Measurements from ENCODE around the gene COL2A1.

COL2A1 gene

GRCh38 chr12:48036818-48037217, 32.5 kb upstream of the COL2A1 start:
- no peak overlapping the region for H3K4me3 Mint-ChIP-seq
- no peaks in the 10 kb centered on the region for H3K36me3 Mint-ChIP-seq
- H3K27me3 Mint-ChIP-seq, result no peaks in the 10 kb centered on the region
- peaks cover 21% of the 10 kb centered on the region for H3K4me1 Mint-ChIP-seq
- H3K9me3 Mint-ChIP-seq, result no peaks in the 10 kb centered on the region
- no peak overlapping the region for H3K27ac Mint-ChIP-seq
- ATAC-seq, result no peak

GRCh38 chr12:48034835-48035805, 30.8 kb upstream of the COL2A1 start:
- no peak for ATAC-seq

GRCh38 chr12:48033451-48033850, 29.2 kb upstream of the COL2A1 start:
- H3K27me3 Mint-ChIP-seq, result peaks cover 11% of the 10 kb centered on the region
- no peaks in the 10 kb centered on the region for H3K9me3 Mint-ChIP-seq
- no peak overlapping the region for H3K4me3 Mint-ChIP-seq
- peaks cover 14% of the 10 kb centered on the region for H3K4me1 Mint-ChIP-seq
- no peaks in the 10 kb centered on the region for H3K36me3 Mint-ChIP-seq
- no peak overlapping the region for H3K27ac Mint-ChIP-seq
- no peak for ATAC-seq

More at GRCh38 chr12:48034835-48035805, 30.8 kb upstream of the COL2A1 start:
- Mint-ChIP-seq H3K27me3 (peaks cover under 1% of the 10 kb centered on the region), H3K36me3 (no peaks in the 10 kb centered on the region), H3K4me1 (peaks cover 20% of the 10 kb centered on the region), H3K27ac (no peak overlapping the region), H3K9me3 (no peaks in the 10 kb centered on the region), H3K4me3 (no peak overlapping the region)

- H3K36me3 Mint-ChIP-seq, result no peaks in the 10 kb centered on the region
- H3K27me3 Mint-ChIP-seq, result peaks cover 11% of the 10 kb centered on the region
- no peak overlapping the region for H3K27ac Mint-ChIP-seq
- no peaks in the 10 kb centered on the region for H3K9me3 Mint-ChIP-seq
- H3K4me3 Mint-ChIP-seq, result no peak overlapping the region
- H3K4me1 Mint-ChIP-seq, result peaks cover 7% of the 10 kb centered on the region
- no peak for ATAC-seq
Observed at GRCh38 chr12:48032597-48032996, 28.3 kb upstream of the COL2A1 start.

GRCh38 chr12:48031135-48031960, 27.1 kb upstream of the COL2A1 start:
- no peak overlapping the region for H3K4me3 Mint-ChIP-seq
- no peak overlapping the region for H3K27ac Mint-ChIP-seq
- no peaks in the 10 kb centered on the region for H3K4me1 Mint-ChIP-seq
- no peaks in the 10 kb centered on the region for H3K36me3 Mint-ChIP-seq
- H3K9me3 Mint-ChIP-seq, result no peaks in the 10 kb centered on the region
- H3K27me3 Mint-ChIP-seq, result peaks cover 11% of the 10 kb centered on the region
- ATAC-seq, result no peak

GRCh38 chr12:48030173-48030650, 25.9 kb upstream of the COL2A1 start:
- ATAC-seq, result no peak
- H3K27me3 Mint-ChIP-seq, result peaks cover 11% of the 10 kb centered on the region
- no peak overlapping the region for H3K4me3 Mint-ChIP-seq
- H3K27ac Mint-ChIP-seq, result no peak overlapping the region
- H3K9me3 Mint-ChIP-seq, result no peaks in the 10 kb centered on the region
- no peaks in the 10 kb centered on the region for H3K4me1 Mint-ChIP-seq
- no peaks in the 10 kb centered on the region for H3K36me3 Mint-ChIP-seq

- Mint-ChIP-seq H3K27ac (no peak overlapping the region), H3K9me3 (no peaks in the 10 kb centered on the region), H3K36me3 (no peaks in the 10 kb centered on the region), H3K4me1 (no peaks in the 10 kb centered on the region), H3K27me3 (peaks cover 12% of the 10 kb centered on the region), H3K4me3 (no peak overlapping the region)
- no peak for ATAC-seq
Observed at GRCh38 chr12:48029491-48030172, 25.4 kb upstream of the COL2A1 start.

- no peak overlapping the region for H3K27ac Mint-ChIP-seq
- ATAC-seq, result no peak
Observed at GRCh38 chr12:48028541-48029431, 24.5 kb upstream of the COL2A1 start.

GRCh38 chr12:48027183-48028002, 23.1 kb upstream of the COL2A1 start:
- ATAC-seq, result no peak
- Mint-ChIP-seq H3K4me3 (no peak overlapping the region), H3K4me1 (no peaks in the 10 kb centered on the region), H3K9me3 (no peaks in the 10 kb centered on the region), H3K27ac (no peak overlapping the region), H3K36me3 (no peaks in the 10 kb centered on the region), H3K27me3 (peaks cover 27% of the 10 kb centered on the region)

More at GRCh38 chr12:48028541-48029431, 24.5 kb upstream of the COL2A1 start:
- no peaks in the 10 kb centered on the region for H3K36me3 Mint-ChIP-seq
- peaks cover 17% of the 10 kb centered on the region for H3K27me3 Mint-ChIP-seq
- no peaks in the 10 kb centered on the region for H3K9me3 Mint-ChIP-seq
- no peaks in the 10 kb centered on the region for H3K4me1 Mint-ChIP-seq
- H3K4me3 Mint-ChIP-seq, result no peak overlapping the region

- no peak overlapping the region for H3K27ac Mint-ChIP-seq
- H3K9me3 Mint-ChIP-seq, result no peaks in the 10 kb centered on the region
- ATAC-seq, result no peak
- H3K36me3 Mint-ChIP-seq, result no peaks in the 10 kb centered on the region
- no peak overlapping the region for H3K4me3 Mint-ChIP-seq
- no peaks in the 10 kb centered on the region for H3K4me1 Mint-ChIP-seq
- peaks cover 39% of the 10 kb centered on the region for H3K27me3 Mint-ChIP-seq
Observed at GRCh38 chr12:48026060-48026827, 22.0 kb upstream of the COL2A1 start.

GRCh38 chr12:48025281-48025680, 21.0 kb upstream of the COL2A1 start:
- H3K4me1 Mint-ChIP-seq, result no peaks in the 10 kb centered on the region
- no peak overlapping the region for H3K4me3 Mint-ChIP-seq
- H3K9me3 Mint-ChIP-seq, result no peaks in the 10 kb centered on the region
- H3K27me3 Mint-ChIP-seq, result peaks cover 43% of the 10 kb centered on the region
- no peaks in the 10 kb centered on the region for H3K36me3 Mint-ChIP-seq
- H3K27ac Mint-ChIP-seq, result no peak overlapping the region
- no peak for ATAC-seq

- H3K4me3 Mint-ChIP-seq, result no peak overlapping the region
- ATAC-seq, result no peak
- H3K27me3 Mint-ChIP-seq, result peaks cover 39% of the 10 kb centered on the region
- H3K36me3 Mint-ChIP-seq, result no peaks in the 10 kb centered on the region
- no peaks in the 10 kb centered on the region for H3K9me3 Mint-ChIP-seq
- no peaks in the 10 kb centered on the region for H3K4me1 Mint-ChIP-seq
- H3K27ac Mint-ChIP-seq, result no peak overlapping the region
Observed at GRCh38 chr12:48024735-48025134, 20.5 kb upstream of the COL2A1 start.

GRCh38 chr12:48023386-48023785, 19.1 kb upstream of the COL2A1 start:
- Mint-ChIP-seq H3K4me1 (no peaks in the 10 kb centered on the region), H3K36me3 (no peaks in the 10 kb centered on the region), H3K4me3 (no peak overlapping the region), H3K27ac (no peak overlapping the region), H3K27me3 (peaks cover 33% of the 10 kb centered on the region), H3K9me3 (no peaks in the 10 kb centered on the region)
- ATAC-seq, result no peak
